ENCODE results near the gene ADCY1. TPM values are rescaled to one million over a fixed set of nuclear protein-coding genes. Genes with fewer than 3 reads are reported as not detected.

Gene ADCY1
- total RNA-seq, 1 experiment from 2014 or later = 3.1 TPM

DNA sequence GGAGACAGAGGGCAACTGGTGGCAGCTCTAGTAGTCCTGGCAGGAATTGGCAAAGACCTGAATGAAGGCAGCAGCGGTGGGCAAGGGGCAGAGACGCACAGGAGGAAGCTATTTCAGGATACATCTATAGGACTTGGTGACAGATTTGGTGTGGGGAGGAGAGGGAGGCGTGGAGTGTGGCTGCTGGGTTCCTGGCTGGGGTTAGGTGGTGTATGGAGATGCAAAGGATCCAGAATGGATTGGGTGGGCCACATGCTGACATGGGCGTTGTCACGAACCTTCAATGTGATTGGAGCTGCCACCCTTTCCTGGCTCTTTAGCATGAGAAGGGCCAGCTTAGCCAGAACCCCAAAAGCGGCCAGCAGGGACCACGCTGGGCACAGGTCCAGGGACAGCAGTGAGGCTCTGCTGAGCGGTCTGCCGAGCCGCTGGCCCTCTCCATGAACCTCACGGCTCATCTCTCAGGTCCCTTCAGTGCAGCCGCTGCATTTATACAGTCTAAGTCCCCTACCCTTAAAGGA lies 10.2 kb upstream of the ADCY1 start:
- intact Hi-C loops (cut with micrococcal nuclease) = no loop called here
- no peaks in the 10 kb centered on the region for H3K36me3 ChIP-seq (ENCODE audit: low read depth, low read length)
- no peak overlapping the region for H2AFZ ChIP-seq (ENCODE audit: low read length)
- peaks cover 25% of the 10 kb centered on the region for H3K27me3 ChIP-seq (ENCODE audit: low read length)
- DNase-seq = no peak
- no TSS peak for BruUV-seq (replicated peaks)
- no peak overlapping the region for H3K4me3 ChIP-seq (ENCODE audit: low read length)
- H3K9me3 ChIP-seq (ENCODE audit: low read length) = 0 out of 2 replicates have a peak, but pooled peaks cover 4% of the 10 kb centered on the region
- no peak overlapping the region for H3K4me2 ChIP-seq (ENCODE audit: low read length)
- no peaks in the 10 kb centered on the region for H3K79me2 ChIP-seq (ENCODE audit: low read length)
- H3K27ac ChIP-seq (ENCODE audit: low read length) = no peak overlapping the region
- H4K20me1 ChIP-seq (ENCODE audit: low read length) = no peaks in the 10 kb centered on the region
- no peak for ATAC-seq
- H3F3A ChIP-seq (ENCODE audit: low read length, unreplicated experiment) = no peaks in the 10 kb centered on the region
- no peaks in the 10 kb centered on the region for H3K4me1 ChIP-seq (ENCODE audit: insufficient read depth, low read length)
- CTCF ChIA-PET = no interaction called here
- TF ChIP-seq EZH2phosphoT487 (IDR thresholded peaks at IDR 0.05; ENCODE audit: borderline replicate concordance, low read length) = no peak
- no peak for TF ChIP-seq EZH2 (IDR thresholded peaks at IDR 0.05; ENCODE audit: low read length, unreplicated experiment)
- no peak for TF ChIP-seq CTCF (conservative IDR thresholded peaks at IDR 0.05; ENCODE audit: low read depth, low read length)
- no peak overlapping the region for H3K9ac ChIP-seq (ENCODE audit: low read length)
- H3K9me2 ChIP-seq (replicated peaks; ENCODE audit: low read length) = no peaks in the 10 kb centered on the region
- POLR2A ChIA-PET (ENCODE audit: unreplicated experiment) = no interaction called here

GRCh38 chr7:45564485-45564884 lies 9.7 kb upstream of the ADCY1 start:
- ChIA-PET POLR2A (ENCODE audit: unreplicated experiment) (no interaction called here), CTCF (no interaction called here)
- H3K4me2 ChIP-seq (ENCODE audit: low read length) = no peak overlapping the region
- no peak overlapping the region for H3K4me3 ChIP-seq (ENCODE audit: low read length)
- no TSS peak for BruUV-seq (replicated peaks)
- no peaks in the 10 kb centered on the region for H3K9me2 ChIP-seq (replicated peaks; ENCODE audit: low read length)
- intact Hi-C loops (cut with micrococcal nuclease) = no loop called here
- TF ChIP-seq EZH2phosphoT487 (IDR thresholded peaks at IDR 0.05; ENCODE audit: borderline replicate concordance, low read length) (no peak), CTCF (conservative IDR thresholded peaks at IDR 0.05; ENCODE audit: low read depth, low read length) (no peak), EZH2 (IDR thresholded peaks at IDR 0.05; ENCODE audit: low read length, unreplicated experiment) (no peak)
- no peaks in the 10 kb centered on the region for H4K20me1 ChIP-seq (ENCODE audit: low read length)
- no peak for DNase-seq
- ATAC-seq = no peak
- H3K9me3 ChIP-seq (ENCODE audit: low read length) = 0 out of 2 replicates have a peak, but pooled peaks cover 4% of the 10 kb centered on the region
- H3K27me3 ChIP-seq (ENCODE audit: low read length) = peaks cover 25% of the 10 kb centered on the region
- H3K27ac ChIP-seq (ENCODE audit: low read length) = no peak overlapping the region
- no peaks in the 10 kb centered on the region for H3K36me3 ChIP-seq (ENCODE audit: low read depth, low read length)
- H3F3A ChIP-seq (ENCODE audit: low read length, unreplicated experiment) = no peaks in the 10 kb centered on the region
- no peak overlapping the region for H3K9ac ChIP-seq (ENCODE audit: low read length)
- no peak overlapping the region for H2AFZ ChIP-seq (ENCODE audit: low read length)
- H3K79me2 ChIP-seq (ENCODE audit: low read length) = no peaks in the 10 kb centered on the region
- H3K4me1 ChIP-seq (ENCODE audit: insufficient read depth, low read length) = no peaks in the 10 kb centered on the region

- no peak overlapping the region for H3K9ac ChIP-seq (ENCODE audit: low read length)
- H4K20me1 ChIP-seq (ENCODE audit: low read length) = no peaks in the 10 kb centered on the region
- intact Hi-C loops (cut with micrococcal nuclease) = no loop called here
- no peak for DNase-seq
- no peaks in the 10 kb centered on the region for H3K9me3 ChIP-seq (ENCODE audit: low read length)
- H3K9me2 ChIP-seq (replicated peaks; ENCODE audit: low read length) = no peaks in the 10 kb centered on the region
- no peaks in the 10 kb centered on the region for H3K4me1 ChIP-seq (ENCODE audit: insufficient read depth, low read length)
- no peak overlapping the region for H3K4me2 ChIP-seq (ENCODE audit: low read length)
- ATAC-seq = no peak
- H3F3A ChIP-seq (ENCODE audit: low read length, unreplicated experiment) = no peaks in the 10 kb centered on the region
- H3K27me3 ChIP-seq (ENCODE audit: low read length) = peaks cover 25% of the 10 kb centered on the region
- TF ChIP-seq EZH2phosphoT487 (IDR thresholded peaks at IDR 0.05; ENCODE audit: borderline replicate concordance, low read length) (no peak), CTCF (conservative IDR thresholded peaks at IDR 0.05; ENCODE audit: low read depth, low read length) (no peak), EZH2 (IDR thresholded peaks at IDR 0.05; ENCODE audit: low read length, unreplicated experiment) (no peak)
- CTCF ChIA-PET = no interaction called here
- POLR2A ChIA-PET (ENCODE audit: unreplicated experiment) = no interaction called here
- H3K27ac ChIP-seq (ENCODE audit: low read length) = no peak overlapping the region
- no peak overlapping the region for H3K4me3 ChIP-seq (ENCODE audit: low read length)
- no TSS peak for BruUV-seq (replicated peaks)
- no peaks in the 10 kb centered on the region for H3K79me2 ChIP-seq (ENCODE audit: low read length)
- H3K36me3 ChIP-seq (ENCODE audit: low read depth, low read length) = no peaks in the 10 kb centered on the region
- no peak overlapping the region for H2AFZ ChIP-seq (ENCODE audit: low read length)
These were observed 9.2 kb upstream of the ADCY1 start for GRCh38 chr7:45564886-45565455.

Data from PC-3 (cell line).